GM21360 (cell line): ENCODE data around the gene ELAVL4.
"Not testable (repeated sequence)": the region's sequence is repeated elsewhere in the genome, so short reads cannot be mapped to it uniquely, and the experiment has no call there.

ENCODE experiments used
- ATAC-seq: cut with Tn5 transposase; IDR thresholded peaks from one replicate; pipeline ENCODE4 v1.9.1; 2021; ENCODE audit warnings: mild to moderate bottlenecking, moderate library complexity; ENCODE audit not compliant: unreplicated experiment

ELAVL4 gene

GRCh38 chr1:50123071-50123470 lies 14.4 kb downstream of the ELAVL4 start:
- ATAC-seq: no peak

GRCh38 chr1:50126927-50127715 lies 18.4 kb downstream of the ELAVL4 start:
- no peak for ATAC-seq

- no peak for ATAC-seq
Observed at GRCh38 chr1:50129201-50129600, 20.5 kb downstream of the ELAVL4 start.

GRCh38 chr1:50132347-50132894 lies 23.7 kb downstream of the ELAVL4 start:
- ATAC-seq: no peak

GRCh38 chr1:50135716-50136115 lies 27.0 kb downstream of the ELAVL4 start:
- no peak for ATAC-seq

GRCh38 chr1:50139339-50140181 lies 30.8 kb downstream of the ELAVL4 start:
- no peak for ATAC-seq

- no peak for ATAC-seq
Observed at GRCh38 chr1:50140182-50140447, 31.4 kb downstream of the ELAVL4 start.

- ATAC-seq: no peak
Observed at GRCh38 chr1:50147191-50147850, 38.6 kb downstream of the ELAVL4 start.

- ATAC-seq: no peak
Observed at GRCh38 chr1:50148142-50148923, 39.6 kb downstream of the ELAVL4 start.

- no peak for ATAC-seq
Observed at GRCh38 chr1:50152236-50152635, 43.5 kb downstream of the ELAVL4 start.

- no peak for ATAC-seq
Observed at GRCh38 chr1:50155541-50155940, 46.8 kb downstream of the ELAVL4 start.

GRCh38 chr1:50156241-50157010 lies 47.7 kb downstream of the ELAVL4 start:
- ATAC-seq: no peak

- no peak for ATAC-seq
Observed at GRCh38 chr1:50157306-50157941, 48.7 kb downstream of the ELAVL4 start.

- ATAC-seq: no peak
Observed at GRCh38 chr1:50158421-50158820, 49.7 kb downstream of the ELAVL4 start.

GRCh38 chr1:50163680-50164079 lies 55.0 kb downstream of the ELAVL4 start:
- no peak for ATAC-seq

- ATAC-seq: not testable (repeated sequence)
Observed at GRCh38 chr1:50166351-50166750, 57.6 kb downstream of the ELAVL4 start.

- ATAC-seq: no peak
Observed at GRCh38 chr1:50172299-50172698, 63.6 kb downstream of the ELAVL4 start.

- no peak for ATAC-seq
Observed at GRCh38 chr1:50174101-50174500, 65.4 kb downstream of the ELAVL4 start.
